Activated CD4-positive, alpha-beta T cell treated with anti-CD3 and anti-CD28 coated beads for 36 hours (primary cell): ENCODE results near the gene FOXN3. TPM values are rescaled to one million over a fixed set of nuclear protein-coding genes. Genes with fewer than 3 reads are reported as not detected.

Source experiments
- ATAC-seq: fragments of 200-7000 bp; cut with Tn5 transposase; one replicate; pipeline ENCODE4 v1.10.0; 2021; ENCODE audit warnings: mild to moderate bottlenecking, moderate library complexity
- CTCF ChIA-PET: fragments of 350-600 bp; sonication (Branson Sonifier 250); formaldehyde crosslinking; loops from one replicate; lab custom pipeline; 2021; ENCODE audit warnings: antibody characterized with exemption; lab: Charles Lee
- POLR2A ChIA-PET: fragments of 350-600 bp; sonication (Branson Sonifier 250); formaldehyde crosslinking; loops from one replicate; lab custom pipeline; 2021; ENCODE audit warnings: antibody characterized with exemption, inconsistent platforms; lab: Charles Lee
- DNase-seq: peaks from one replicate; pipeline ENCODE4 v3.0.0-alpha.2; 2020
- H3K27ac Mint-ChIP-seq: one replicate; pipeline ENCODE4 v1.8.0; 2021; ENCODE audit warnings: mixed read lengths
- H3K27me3 Mint-ChIP-seq: one replicate; pipeline ENCODE4 v1.8.0; 2021; ENCODE audit warnings: mixed read lengths
- H3K36me3 Mint-ChIP-seq: one replicate; pipeline ENCODE4 v1.8.0; 2021; ENCODE audit warnings: low read depth, mixed read lengths
- H3K4me1 Mint-ChIP-seq: one replicate; pipeline ENCODE4 v1.8.0; 2021; ENCODE audit warnings: mixed read lengths
- H3K4me3 Mint-ChIP-seq: one replicate; pipeline ENCODE4 v1.8.0; 2021; ENCODE audit warnings: mild to moderate bottlenecking, moderate library complexity, mixed read lengths
- H3K9me3 Mint-ChIP-seq: one replicate; pipeline ENCODE4 v1.8.0; 2021; ENCODE audit warnings: low read depth, mixed read lengths
- intact Hi-C, 2 experiments: fragments of 100-400 bp; cut with DNase I in 1 of 2; cut with micrococcal nuclease in 1 of 2; formaldehyde crosslinking; loops; one replicate each; pipeline versions ENCODE4 v1.14.2 to v1.15.1; 2022 to 2024; cut with DNase I, micrococcal nuclease
- total RNA-seq, 2 experiments: library from RNA; stranded (reverse); gene quantifications; one replicate each; pipeline ENCODE4 v1.2.3, GENCODE V29; 2021

FOXN3 gene
- total RNA-seq, 2 experiments from 2014 or later, result 69.1 to 76.3 TPM

- peaks cover 66% of the 10 kb centered on the region for H3K4me1 Mint-ChIP-seq
- peaks cover 13% of the 10 kb centered on the region for H3K36me3 Mint-ChIP-seq
- intact Hi-C loops, result no loop called here
- H3K9me3 Mint-ChIP-seq, result no peaks in the 10 kb centered on the region
- ATAC-seq, result no peak
- ChIA-PET CTCF (no interaction called here), POLR2A (no interaction called here)
- H3K27me3 Mint-ChIP-seq, result no peaks in the 10 kb centered on the region
- DNase-seq, result no peak
- H3K27ac Mint-ChIP-seq, result no peak overlapping the region
- H3K4me3 Mint-ChIP-seq, result no peak overlapping the region
These were observed 148.5 kb downstream of the FOXN3 start for GRCh38 chr14:89268514-89268913.

- CTCF ChIA-PET, result no interaction called here
- POLR2A ChIA-PET, result no interaction called here
- ATAC-seq, result no peak
- no peaks in the 10 kb centered on the region for H3K9me3 Mint-ChIP-seq
- H3K4me3 Mint-ChIP-seq, result no peak overlapping the region
- no peak overlapping the region for H3K27ac Mint-ChIP-seq
- peaks cover 65% of the 10 kb centered on the region for H3K4me1 Mint-ChIP-seq
- H3K36me3 Mint-ChIP-seq, result peaks cover 15% of the 10 kb centered on the region
- DNase-seq, result no peak
- no peaks in the 10 kb centered on the region for H3K27me3 Mint-ChIP-seq
- intact Hi-C loops, result no loop called here
These were observed 149.4 kb downstream of the FOXN3 start for GRCh38 chr14:89267656-89268055.

- H3K4me3 Mint-ChIP-seq, result no peak overlapping the region
- H3K9me3 Mint-ChIP-seq, result no peaks in the 10 kb centered on the region
- ATAC-seq, result no peak
- ChIA-PET CTCF (no interaction called here), POLR2A (no interaction called here)
- peaks cover 64% of the 10 kb centered on the region for H3K4me1 Mint-ChIP-seq
- peaks cover 17% of the 10 kb centered on the region for H3K36me3 Mint-ChIP-seq
- intact Hi-C loops, result no loop called here
- H3K27ac Mint-ChIP-seq, result peak overlapping the region; percentile 61
- no peaks in the 10 kb centered on the region for H3K27me3 Mint-ChIP-seq
- no peak for DNase-seq
These were observed 149.9 kb downstream of the FOXN3 start for GRCh38 chr14:89267163-89267562.

GRCh38 chr14:89266754-89267153 lies 150.3 kb downstream of the FOXN3 start:
- H3K36me3 Mint-ChIP-seq, result peaks cover 17% of the 10 kb centered on the region
- DNase-seq (no peak), ATAC-seq (no peak)
- peaks cover 64% of the 10 kb centered on the region for H3K4me1 Mint-ChIP-seq
- CTCF ChIA-PET, result interaction anchor here (0.9 kb wide), 1 partner anchor 168 kb away, joined by 3 read pairs; no protein-coding TSS in a partner anchor
- H3K27me3 Mint-ChIP-seq, result no peaks in the 10 kb centered on the region
- intact Hi-C loops, result no loop called here
- H3K27ac Mint-ChIP-seq, result peak overlapping the region; percentile 61
- POLR2A ChIA-PET, result no interaction called here
- H3K4me3 Mint-ChIP-seq, result no peak overlapping the region
- H3K9me3 Mint-ChIP-seq, result no peaks in the 10 kb centered on the region

- ChIA-PET POLR2A (no interaction called here), CTCF (interaction anchor here (0.5 to 1.3 kb wide), 3 partner anchors 9 to 278 kb away, joined by 3 read pairs; no protein-coding TSS in a partner anchor)
- no peak for ATAC-seq
- no peaks in the 10 kb centered on the region for H3K27me3 Mint-ChIP-seq
- H3K4me1 Mint-ChIP-seq, result peaks cover 51% of the 10 kb centered on the region
- no peak for DNase-seq
- H3K4me3 Mint-ChIP-seq, result no peak overlapping the region
- no peak overlapping the region for H3K27ac Mint-ChIP-seq
- H3K36me3 Mint-ChIP-seq, result peaks cover 20% of the 10 kb centered on the region
- intact Hi-C loops, result no loop called here
- no peaks in the 10 kb centered on the region for H3K9me3 Mint-ChIP-seq
These were observed 151.8 kb downstream of the FOXN3 start for GRCh38 chr14:89265234-89265633.

GRCh38 chr14:89264196-89264800 lies 152.7 kb downstream of the FOXN3 start:
- no peaks in the 10 kb centered on the region for H3K27me3 Mint-ChIP-seq
- CTCF ChIA-PET, result interaction anchor here (0.6 to 1.3 kb wide), 2 partner anchors 10 to 279 kb away, joined by 3 read pairs; no protein-coding TSS in a partner anchor
- POLR2A ChIA-PET, result no interaction called here
- peaks cover 23% of the 10 kb centered on the region for H3K36me3 Mint-ChIP-seq
- DNase-seq (no peak), ATAC-seq (peak; percentile 96)
- H3K9me3 Mint-ChIP-seq, result no peaks in the 10 kb centered on the region
- intact Hi-C loops, result no loop called here
- H3K4me3 Mint-ChIP-seq, result no peak overlapping the region
- H3K27ac Mint-ChIP-seq, result peak overlapping the region; percentile 91
- peaks cover 44% of the 10 kb centered on the region for H3K4me1 Mint-ChIP-seq

GRCh38 chr14:89262041-89262440 lies 155.0 kb downstream of the FOXN3 start:
- Mint-ChIP-seq H3K4me3 (no peak overlapping the region), H3K36me3 (peaks cover 40% of the 10 kb centered on the region), H3K27ac (peak overlapping the region; percentile 47), H3K4me1 (peaks cover 39% of the 10 kb centered on the region), H3K9me3 (no peaks in the 10 kb centered on the region), H3K27me3 (no peaks in the 10 kb centered on the region)
- ChIA-PET POLR2A (interaction anchor here (0.6 kb wide), 1 partner anchor 464 kb away, joined by 3 read pairs; no protein-coding TSS in a partner anchor), CTCF (interaction anchor here (0.7 to 1.4 kb wide), 2 partner anchors 9 to 36 kb away, joined by 4 to 5 read pairs; no protein-coding TSS in a partner anchor)
- intact Hi-C loops, result no loop called here
- ATAC-seq (no peak), DNase-seq (no peak)

- Mint-ChIP-seq H3K9me3 (no peaks in the 10 kb centered on the region), H3K36me3 (peaks cover 34% of the 10 kb centered on the region), H3K4me1 (peaks cover 31% of the 10 kb centered on the region), H3K27me3 (no peaks in the 10 kb centered on the region), H3K27ac (no peak overlapping the region), H3K4me3 (no peak overlapping the region)
- intact Hi-C loops, result no loop called here
- no peak for ATAC-seq
- DNase-seq, result no peak
- CTCF ChIA-PET, result interaction anchor here (0.6 kb wide), 1 partner anchor 274 kb away, joined by 3 read pairs; no protein-coding TSS in a partner anchor
- POLR2A ChIA-PET, result no interaction called here
These were observed 156.1 kb downstream of the FOXN3 start for GRCh38 chr14:89260898-89261297.

GRCh38 chr14:89259951-89260609 lies 157.0 kb downstream of the FOXN3 start:
- ATAC-seq (no peak), DNase-seq (no peak)
- CTCF ChIA-PET, result interaction anchor here (0.6 to 0.7 kb wide), 3 partner anchors 65 to 505 kb away, joined by 3 read pairs; no protein-coding TSS in a partner anchor
- H3K9me3 Mint-ChIP-seq, result no peaks in the 10 kb centered on the region
- POLR2A ChIA-PET, result no interaction called here
- no peak overlapping the region for H3K4me3 Mint-ChIP-seq
- H3K36me3 Mint-ChIP-seq, result peaks cover 34% of the 10 kb centered on the region
- intact Hi-C loops, result no loop called here
- H3K27ac Mint-ChIP-seq, result peak overlapping the region; percentile 29
- H3K27me3 Mint-ChIP-seq, result no peaks in the 10 kb centered on the region
- peaks cover 29% of the 10 kb centered on the region for H3K4me1 Mint-ChIP-seq

- intact Hi-C loops, result no loop called here
- Mint-ChIP-seq H3K27me3 (no peaks in the 10 kb centered on the region), H3K36me3 (peaks cover 37% of the 10 kb centered on the region), H3K4me3 (no peak overlapping the region), H3K9me3 (no peaks in the 10 kb centered on the region), H3K4me1 (peaks cover 19% of the 10 kb centered on the region), H3K27ac (peak overlapping the region; percentile 26)
- peak; percentile 7 for DNase-seq
- POLR2A ChIA-PET, result no interaction called here
- CTCF ChIA-PET, result interaction anchor here (0.7 kb wide), 1 partner anchor 20 kb away, joined by 3 read pairs; no protein-coding TSS in a partner anchor
- peak; percentile 33 for ATAC-seq
These were observed 158.2 kb downstream of the FOXN3 start for GRCh38 chr14:89258728-89259273.

- intact Hi-C loops, result no loop called here
- POLR2A ChIA-PET, result interaction anchor here (0.6 kb wide), 1 partner anchor 90 kb away, joined by 4 read pairs; no protein-coding TSS in a partner anchor
These were observed 160.1 kb downstream of the FOXN3 start for GRCh38 chr14:89256951-89257350.

More at GRCh38 chr14:89256951-89257350, 160.1 kb downstream of the FOXN3 start:
- H3K4me3 Mint-ChIP-seq, result no peak overlapping the region
- CTCF ChIA-PET, result interaction anchor here (0.7 to 0.8 kb wide), 3 partner anchors 14 to 533 kb away, joined by 3 read pairs; no protein-coding TSS in a partner anchor
- H3K4me1 Mint-ChIP-seq, result peaks cover 13% of the 10 kb centered on the region
- DNase-seq, result no peak
- no peak overlapping the region for H3K27ac Mint-ChIP-seq
- no peaks in the 10 kb centered on the region for H3K9me3 Mint-ChIP-seq
- H3K36me3 Mint-ChIP-seq, result peaks cover 45% of the 10 kb centered on the region
- H3K27me3 Mint-ChIP-seq, result no peaks in the 10 kb centered on the region
- ATAC-seq, result no peak
